ENCODE data around the gene DEFB125. TPM values are rescaled to one million over a fixed set of nuclear protein-coding genes. Genes with fewer than 3 reads are reported as not detected.

Gene DEFB125
- not detected for total RNA-seq

- H3K9me3 ChIP-seq = no peaks in the 10 kb centered on the region
- no peaks in the 10 kb centered on the region for H3K4me1 ChIP-seq
- DNase-seq = no peak
- TF ChIP-seq CTCF (IDR thresholded peaks at IDR 0.05) = no peak
- TF ChIP-seq POLR2A (IDR thresholded peaks at IDR 0.05) = no peak
- H3K36me3 ChIP-seq = no peaks in the 10 kb centered on the region
- intact Hi-C loops (cut with DNase I; ENCODE audit: low total_unique reads) = no loop called here
- H3K27me3 ChIP-seq = no peaks in the 10 kb centered on the region
- H3K27ac ChIP-seq = no peak within 1 kb of the TSS
- H3K4me3 ChIP-seq = no peak within 1 kb of the TSS
These were observed at the start of gene DEFB125 for GRCh38 chr20:87401-87800. Gene DEFB125 (plus strand): TSS chr20:87672. CDS start chr20:87710, 38 bp downstream.

GRCh38 chr20:60035-60918, 27.2 kb upstream of the DEFB125 start:
- TF ChIP-seq POLR2A (IDR thresholded peaks at IDR 0.05) (no peak), CTCF (IDR thresholded peaks at IDR 0.05) (no peak)
- intact Hi-C loops (cut with DNase I; ENCODE audit: low total_unique reads) = no loop called here
- H3K36me3 ChIP-seq = no peaks in the 10 kb centered on the region
- H3K4me1 ChIP-seq = no peaks in the 10 kb centered on the region
- H3K27me3 ChIP-seq = no peaks in the 10 kb centered on the region
- no peak for DNase-seq
- no peak overlapping the region for H3K4me3 ChIP-seq
- H3K27ac ChIP-seq = no peak overlapping the region
- H3K9me3 ChIP-seq = no peaks in the 10 kb centered on the region

- H3K27me3 ChIP-seq = no peaks in the 10 kb centered on the region
- intact Hi-C loops (cut with DNase I; ENCODE audit: low total_unique reads) = no loop called here
- H3K36me3 ChIP-seq = no peaks in the 10 kb centered on the region
- no peaks in the 10 kb centered on the region for H3K4me1 ChIP-seq
- DNase-seq = no peak
- no peak overlapping the region for H3K4me3 ChIP-seq
- TF ChIP-seq POLR2A (IDR thresholded peaks at IDR 0.05) (no peak), CTCF (IDR thresholded peaks at IDR 0.05) (no peak)
- H3K9me3 ChIP-seq = no peaks in the 10 kb centered on the region
- no peak overlapping the region for H3K27ac ChIP-seq
These were observed 26.2 kb upstream of the DEFB125 start for GRCh38 chr20:61230-61629.

- TF ChIP-seq POLR2A (IDR thresholded peaks at IDR 0.05) = no peak
- TF ChIP-seq CTCF (IDR thresholded peaks at IDR 0.05) = no peak
- Histone ChIP-seq H3K4me1 (no peaks in the 10 kb centered on the region), H3K27me3 (no peaks in the 10 kb centered on the region), H3K27ac (no peak overlapping the region), H3K36me3 (no peaks in the 10 kb centered on the region), H3K9me3 (no peaks in the 10 kb centered on the region), H3K4me3 (no peak overlapping the region)
- intact Hi-C loops (cut with DNase I; ENCODE audit: low total_unique reads) = no loop called here
- DNase-seq = no peak
These were observed 25.7 kb upstream of the DEFB125 start for GRCh38 chr20:61757-62156.

- Histone ChIP-seq H3K27me3 (no peaks in the 10 kb centered on the region), H3K9me3 (no peaks in the 10 kb centered on the region)
- intact Hi-C loops (cut with DNase I; ENCODE audit: low total_unique reads) = no loop called here
These were observed 25.0 kb upstream of the DEFB125 start for GRCh38 chr20:62487-62886.

More at GRCh38 chr20:62487-62886, 25.0 kb upstream of the DEFB125 start:
- Histone ChIP-seq H3K36me3 (no peaks in the 10 kb centered on the region), H3K4me3 (no peak overlapping the region), H3K27ac (no peak overlapping the region), H3K4me1 (no peaks in the 10 kb centered on the region)
- DNase-seq = no peak
- TF ChIP-seq CTCF (IDR thresholded peaks at IDR 0.05) (no peak), POLR2A (IDR thresholded peaks at IDR 0.05) (no peak)
